ENCODE results near the gene MYCN. TPM values are rescaled to one million over a fixed set of nuclear protein-coding genes. Genes with fewer than 3 reads are reported as not detected.

The MYCN gene
- total and polyA plus RNA-seq, 5 donors: 0.23 to 0.42 (median 0.29) TPM

DNA sequence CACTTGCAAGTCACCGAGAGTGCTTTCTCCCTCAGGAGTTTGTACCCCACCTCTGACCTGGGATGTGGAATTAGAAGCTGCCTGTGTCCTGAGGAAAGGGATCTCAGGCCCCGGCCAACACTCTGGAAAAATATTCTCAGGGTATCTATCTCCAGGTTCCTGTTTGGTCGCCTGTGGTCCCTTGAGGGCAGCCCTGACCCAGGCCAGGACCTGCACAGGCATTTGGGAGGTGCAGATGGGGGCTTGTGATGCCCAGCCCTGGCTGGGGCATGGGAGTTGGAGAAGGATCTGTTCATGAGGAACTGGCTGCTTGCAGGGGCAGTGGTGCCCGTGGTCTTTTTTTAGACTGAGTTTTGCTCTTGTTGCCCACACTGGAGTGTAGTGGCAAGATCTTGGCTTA lies 46.3 kb downstream of the MYCN start:
- no peak overlapping the region for H3K4me3 ChIP-seq (ENCODE audit: low read length)
- DNase-seq (no peak), ATAC-seq (no peak)
- H3K4me1 ChIP-seq (ENCODE audit: control insufficient read depth, insufficient read depth, low read length): no peaks in the 10 kb centered on the region
- no peaks in the 10 kb centered on the region for H3K27me3 ChIP-seq (ENCODE audit: control insufficient read depth, insufficient read depth)
- no peak overlapping the region for H3K27ac ChIP-seq (ENCODE audit: low read length)
- no peaks in the 10 kb centered on the region for H3K9me3 ChIP-seq (ENCODE audit: control insufficient read depth, low read length)
- WGBS: 74% methylated on average over 4 of the region's 4 CpGs
- intact Hi-C loops (cut with DNase I): no loop called here

DNA sequence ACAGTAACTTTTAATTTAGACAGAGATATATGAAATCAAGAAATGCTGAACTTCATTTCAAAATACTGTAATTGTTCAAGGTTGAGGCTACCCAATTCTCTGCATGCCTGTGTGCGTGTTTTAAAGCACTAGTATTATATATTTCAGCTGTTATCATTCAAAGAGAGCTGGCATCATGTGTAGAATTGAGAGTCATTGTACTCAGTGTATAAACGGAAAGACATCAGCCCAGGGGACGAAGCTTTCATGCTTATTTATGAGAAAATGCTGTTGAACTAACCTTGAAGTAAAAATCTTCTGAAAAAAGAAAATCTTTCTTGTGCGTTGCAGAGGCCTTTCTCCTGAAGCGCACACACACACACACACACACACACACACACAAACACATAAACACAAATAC lies 48.4 kb downstream of the MYCN start:
- no peaks in the 10 kb centered on the region for H3K9me3 ChIP-seq (ENCODE audit: control insufficient read depth, low read length)
- H3K27ac ChIP-seq (ENCODE audit: low read length): no peak overlapping the region
- ATAC-seq (no peak), DNase-seq (no peak)
- no peaks in the 10 kb centered on the region for H3K4me1 ChIP-seq (ENCODE audit: control insufficient read depth, insufficient read depth, low read length)
- H3K4me3 ChIP-seq (ENCODE audit: low read length): no peak overlapping the region
- intact Hi-C loops (cut with DNase I): no loop called here
- 78% methylated on average over 5 of the region's 5 CpGs for WGBS
- no peaks in the 10 kb centered on the region for H3K27me3 ChIP-seq (ENCODE audit: control insufficient read depth, insufficient read depth)

DNA sequence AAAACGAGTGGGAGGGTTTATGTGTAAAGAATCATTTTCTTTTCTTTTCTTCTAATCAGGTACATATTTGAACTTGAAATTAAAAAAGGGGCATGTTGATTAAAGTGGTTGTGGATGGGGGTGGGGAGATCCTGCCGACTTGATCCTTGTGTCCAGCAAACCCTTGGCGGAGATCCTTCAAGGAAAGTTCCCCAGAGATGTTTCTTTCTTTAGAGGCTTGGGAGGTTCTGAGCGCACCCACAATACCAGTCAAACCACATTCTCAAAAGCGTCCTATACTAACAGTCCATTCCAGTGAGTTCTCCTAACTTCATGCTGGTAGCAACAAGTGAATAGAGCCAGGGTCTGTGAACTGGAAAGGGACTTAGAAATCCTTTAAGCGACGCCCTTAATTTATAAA lies 49.2 kb downstream of the MYCN start:
- H3K4me3 ChIP-seq (ENCODE audit: low read length): no peak overlapping the region
- no peaks in the 10 kb centered on the region for H3K9me3 ChIP-seq (ENCODE audit: control insufficient read depth, low read length)
- ATAC-seq: no peak
- H3K27me3 ChIP-seq (ENCODE audit: control insufficient read depth, insufficient read depth): no peaks in the 10 kb centered on the region
- 64% methylated on average over 7 of the region's 7 CpGs for WGBS
- no peak for DNase-seq
- H3K27ac ChIP-seq (ENCODE audit: low read length): no peak overlapping the region
- intact Hi-C loops (cut with DNase I): no loop called here
- no peaks in the 10 kb centered on the region for H3K4me1 ChIP-seq (ENCODE audit: control insufficient read depth, insufficient read depth, low read length)

DNA sequence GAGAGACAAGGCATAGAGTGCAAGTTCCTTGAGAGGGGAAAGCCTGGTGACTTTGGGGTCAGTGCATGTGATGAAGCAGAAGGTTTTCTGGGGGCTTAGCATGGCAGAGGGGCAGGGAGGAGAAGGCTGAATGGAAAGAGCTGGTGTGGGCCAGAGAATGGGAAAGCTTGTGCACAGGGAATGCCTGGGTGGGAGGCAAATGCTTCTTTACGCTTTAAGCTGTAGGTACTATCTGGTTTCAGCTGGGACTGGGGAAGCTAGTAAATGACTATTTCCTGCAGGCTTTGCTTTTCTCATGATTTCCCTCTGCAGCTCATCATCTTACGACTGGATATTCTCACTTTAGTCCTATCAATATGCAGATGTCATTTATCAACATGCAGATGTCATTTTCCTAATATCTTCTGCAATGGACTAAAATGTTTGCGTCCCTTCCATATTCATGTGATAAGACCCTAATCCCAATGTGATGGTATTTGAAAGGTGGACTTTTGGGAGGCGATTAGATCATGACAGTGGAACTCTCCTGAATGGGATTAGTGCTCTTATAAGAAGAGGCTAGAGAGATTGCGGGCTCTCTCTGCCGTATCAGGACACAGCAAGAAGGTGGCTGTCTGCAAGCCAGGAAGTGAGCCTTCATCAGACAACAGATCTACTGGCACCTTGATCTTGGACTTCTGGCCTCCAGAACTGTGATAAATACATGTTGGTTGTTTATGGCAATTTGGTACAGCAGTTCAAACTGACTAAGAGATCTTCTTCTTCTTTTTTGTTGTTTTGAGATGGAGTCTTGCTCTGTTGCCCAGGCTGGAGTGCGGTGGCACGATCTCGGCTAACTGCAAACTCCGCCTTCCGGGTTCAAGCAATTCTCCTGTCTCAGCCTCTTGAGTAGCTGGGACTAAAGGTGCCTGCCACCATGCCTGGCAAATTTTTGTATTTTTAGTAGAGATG lies 50.1 kb downstream of the MYCN start:
- no peak for DNase-seq
- intact Hi-C loops (cut with DNase I): no loop called here
- Histone ChIP-seq H3K4me1 (ENCODE audit: control insufficient read depth, insufficient read depth, low read length) (no peaks in the 10 kb centered on the region), H3K27me3 (ENCODE audit: control insufficient read depth, insufficient read depth) (no peaks in the 10 kb centered on the region), H3K27ac (ENCODE audit: low read length) (no peak overlapping the region), H3K4me3 (ENCODE audit: low read length) (no peak overlapping the region), H3K9me3 (ENCODE audit: control insufficient read depth, low read length) (no peaks in the 10 kb centered on the region)
- ATAC-seq: no peak
- whole genome bisulfite sequencing: 85% methylated on average over 11 of the region's 11 CpGs

DNA sequence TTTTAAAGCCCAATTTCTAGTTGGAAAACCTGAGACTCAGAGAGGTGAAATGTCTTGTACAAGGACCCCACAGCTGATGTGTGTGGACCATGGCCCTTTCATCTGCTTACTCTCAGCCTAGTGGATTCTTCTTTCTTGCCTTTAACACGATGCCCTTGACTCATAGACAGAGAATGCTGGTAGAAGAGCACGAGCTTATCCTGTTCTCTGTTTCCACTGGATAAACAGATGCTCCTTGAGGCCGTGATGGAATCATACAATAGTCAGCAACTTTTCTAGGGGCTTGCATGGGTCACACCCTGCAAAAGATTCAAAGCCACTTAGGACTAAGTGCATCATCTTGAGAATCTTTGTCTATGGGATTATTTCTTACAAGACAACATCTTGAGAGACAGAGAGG lies 50.9 kb downstream of the MYCN start:
- no peak for ATAC-seq
- H3K9me3 ChIP-seq (ENCODE audit: control insufficient read depth, low read length): no peaks in the 10 kb centered on the region
- H3K27ac ChIP-seq (ENCODE audit: low read length): no peak overlapping the region
- intact Hi-C loops (cut with DNase I): no loop called here
- H3K4me1 ChIP-seq (ENCODE audit: control insufficient read depth, insufficient read depth, low read length): no peaks in the 10 kb centered on the region
- H3K4me3 ChIP-seq (ENCODE audit: low read length): no peak overlapping the region
- DNase-seq: no peak
- 56% methylated on average over 3 of the region's 3 CpGs for WGBS
- no peaks in the 10 kb centered on the region for H3K27me3 ChIP-seq (ENCODE audit: control insufficient read depth, insufficient read depth)

DNA sequence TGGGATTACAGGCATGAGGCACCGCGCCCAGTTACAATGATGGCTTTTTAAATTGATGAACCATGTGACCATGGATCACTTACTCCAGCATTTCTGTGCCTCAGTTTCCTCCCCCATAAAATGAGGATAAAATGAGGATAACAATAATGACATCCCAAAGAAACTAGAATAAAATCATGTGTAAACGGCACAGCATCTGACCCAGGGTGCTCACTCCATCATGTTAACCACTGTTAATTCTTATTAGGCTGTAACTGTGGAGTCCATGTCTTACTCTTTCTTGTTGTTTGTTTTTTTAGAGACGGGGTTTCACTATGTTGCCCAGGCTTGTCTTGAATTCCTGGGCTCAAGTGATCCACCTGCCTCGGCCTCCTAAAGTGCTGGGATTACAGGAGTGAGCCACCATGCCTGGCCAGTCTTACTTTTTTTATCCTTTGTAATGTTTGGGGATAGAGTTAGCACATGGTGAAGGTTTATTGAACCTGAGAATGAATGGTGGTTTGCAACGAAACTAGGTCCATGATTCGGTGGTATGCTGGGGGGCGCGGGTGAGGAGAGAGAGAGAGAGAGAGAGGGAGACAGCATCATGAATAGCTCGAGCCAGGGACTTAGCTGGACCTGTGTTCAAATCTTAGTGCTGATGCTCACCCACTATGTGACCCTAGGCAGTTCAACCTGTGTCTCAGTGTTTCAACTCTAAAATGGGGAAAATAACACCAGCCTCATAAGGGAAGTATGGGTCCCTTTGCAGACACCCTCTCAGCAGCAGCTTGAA lies 52.3 kb downstream of the MYCN start:
- ATAC-seq (no peak), DNase-seq (no peak)
- no peaks in the 10 kb centered on the region for H3K9me3 ChIP-seq (ENCODE audit: control insufficient read depth, low read length)
- no peak overlapping the region for H3K27ac ChIP-seq (ENCODE audit: low read length)
- 87% methylated on average over 10 of the region's 10 CpGs for WGBS
- no peaks in the 10 kb centered on the region for H3K4me1 ChIP-seq (ENCODE audit: control insufficient read depth, insufficient read depth, low read length)
- intact Hi-C loops (cut with DNase I): no loop called here
- H3K4me3 ChIP-seq (ENCODE audit: low read length): no peak overlapping the region
- H3K27me3 ChIP-seq (ENCODE audit: control insufficient read depth, insufficient read depth): no peaks in the 10 kb centered on the region

DNA sequence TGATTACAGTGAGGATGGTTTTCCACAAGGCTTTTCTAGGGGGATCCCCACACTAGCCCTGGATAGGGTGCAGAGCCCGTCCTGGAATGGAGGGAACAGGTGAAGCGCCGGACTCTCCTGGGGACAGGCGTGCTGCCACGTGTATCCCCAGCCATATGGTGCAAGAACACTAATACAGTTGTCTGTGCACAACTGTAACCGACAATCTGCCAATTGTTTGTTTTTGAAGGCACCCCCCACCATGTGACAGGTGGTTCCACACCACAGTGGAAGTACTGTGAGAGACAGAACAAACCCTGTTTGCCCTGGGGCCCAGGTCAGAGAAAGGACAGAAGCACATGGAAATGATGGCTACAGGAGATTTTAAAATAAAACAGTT lies 52.9 kb downstream of the MYCN start:
- no peak for DNase-seq
- intact Hi-C loops (cut with DNase I): no loop called here
- WGBS: 81% methylated on average over 6 of the region's 6 CpGs
- ATAC-seq: no peak
- no peaks in the 10 kb centered on the region for H3K27me3 ChIP-seq (ENCODE audit: control insufficient read depth, insufficient read depth)
- no peaks in the 10 kb centered on the region for H3K4me1 ChIP-seq (ENCODE audit: control insufficient read depth, insufficient read depth, low read length)
- no peak overlapping the region for H3K4me3 ChIP-seq (ENCODE audit: low read length)
- H3K9me3 ChIP-seq (ENCODE audit: control insufficient read depth, low read length): no peaks in the 10 kb centered on the region
- no peak overlapping the region for H3K27ac ChIP-seq (ENCODE audit: low read length)

DNA sequence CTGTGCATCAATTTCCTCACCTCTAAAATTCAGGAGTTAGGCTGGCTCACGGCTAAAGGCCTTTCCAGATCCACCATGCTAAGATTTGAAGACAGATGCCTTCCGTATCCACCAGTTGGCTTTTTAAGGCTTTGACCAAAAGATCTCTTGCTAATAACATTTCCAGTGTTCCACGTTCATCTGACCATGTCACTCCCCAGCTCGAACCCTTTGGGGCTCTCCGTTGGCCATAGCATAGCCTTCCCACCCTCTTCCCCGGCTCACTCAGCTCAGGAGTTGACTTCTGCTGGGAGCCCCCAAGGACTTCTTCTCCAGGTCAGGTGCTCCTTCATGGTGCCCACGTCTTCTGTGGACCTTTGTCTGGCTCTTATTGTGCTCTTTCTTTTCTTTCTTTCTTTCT lies 53.3 kb downstream of the MYCN start:
- no peak for ATAC-seq
- H3K9me3 ChIP-seq (ENCODE audit: control insufficient read depth, low read length): no peaks in the 10 kb centered on the region
- intact Hi-C loops (cut with DNase I): no loop called here
- H3K4me1 ChIP-seq (ENCODE audit: control insufficient read depth, insufficient read depth, low read length): no peaks in the 10 kb centered on the region
- no peak overlapping the region for H3K27ac ChIP-seq (ENCODE audit: low read length)
- no peak overlapping the region for H3K4me3 ChIP-seq (ENCODE audit: low read length)
- WGBS: 91% methylated on average over 7 of the region's 7 CpGs
- no peak for DNase-seq
- H3K27me3 ChIP-seq (ENCODE audit: control insufficient read depth, insufficient read depth): no peaks in the 10 kb centered on the region

DNA sequence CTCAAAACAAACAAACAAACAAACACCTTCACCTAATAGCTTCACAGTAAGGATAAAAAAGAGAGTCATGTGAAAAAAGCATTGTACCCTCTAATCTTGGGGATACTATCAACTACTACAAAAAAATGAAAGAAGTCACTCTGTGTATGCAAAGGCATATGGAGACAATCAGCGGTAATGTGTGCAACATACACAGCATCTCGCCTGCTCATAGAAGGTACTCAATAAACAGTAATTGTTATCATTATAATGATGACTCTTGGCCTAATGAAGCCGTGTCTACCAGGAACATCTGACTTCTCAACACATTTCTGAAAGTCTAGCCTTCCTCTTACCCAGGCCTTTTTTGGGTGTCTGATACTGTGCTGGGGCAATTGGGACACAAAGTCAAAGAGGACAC lies 55.3 kb downstream of the MYCN start:
- no peak for ATAC-seq
- WGBS: 91% methylated on average over 3 of the region's 3 CpGs
- intact Hi-C loops (cut with DNase I): no loop called here
- H3K4me3 ChIP-seq (ENCODE audit: low read length): no peak overlapping the region
- H3K9me3 ChIP-seq (ENCODE audit: control insufficient read depth, low read length): no peaks in the 10 kb centered on the region
- no peak for DNase-seq
- no peaks in the 10 kb centered on the region for H3K27me3 ChIP-seq (ENCODE audit: control insufficient read depth, insufficient read depth)
- H3K27ac ChIP-seq (ENCODE audit: low read length): no peak overlapping the region
- no peaks in the 10 kb centered on the region for H3K4me1 ChIP-seq (ENCODE audit: control insufficient read depth, insufficient read depth, low read length)
